Activated CD4-positive, CD25-positive, alpha-beta regulatory T cell treated with anti-CD3 and anti-CD28 coated beads, Interleukin-2, amount 50 U/mL, for 72 hours (primary cell): ENCODE data around the gene MARK1.
"Not testable (repeated sequence)": the region's sequence is repeated elsewhere in the genome, so short reads cannot be mapped to it uniquely, and the experiment has no call there.

Experiments used
- DNase-seq: peaks from one replicate; pipeline ENCODE4 v3.0.0; 2021

The MARK1 gene

DNA sequence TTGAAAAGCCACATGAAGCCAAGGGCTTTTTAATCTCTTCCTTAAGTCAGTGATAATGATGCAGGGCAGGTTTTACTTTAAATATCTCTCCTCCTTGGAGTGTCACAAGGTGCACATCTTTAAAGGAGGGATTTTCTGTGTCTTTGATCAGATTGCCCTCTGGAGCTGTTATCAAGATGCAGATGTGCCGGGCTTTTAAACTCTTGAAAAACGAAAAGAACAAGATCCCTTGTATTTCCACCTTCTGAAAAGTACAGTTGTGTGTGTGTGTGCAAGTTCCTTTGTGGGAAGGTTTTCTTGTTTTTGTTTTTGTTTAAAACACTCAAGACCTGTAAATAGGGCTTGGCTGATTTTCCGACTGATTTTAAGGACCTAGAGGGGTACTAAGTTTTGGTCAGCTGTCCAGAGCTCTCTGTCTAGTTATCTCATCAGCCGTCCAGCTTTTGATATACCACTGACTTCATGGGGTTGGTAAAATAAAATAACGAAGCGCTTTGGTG lies 1.6 kb downstream of the MARK1 start:
- no peak for DNase-seq

DNA sequence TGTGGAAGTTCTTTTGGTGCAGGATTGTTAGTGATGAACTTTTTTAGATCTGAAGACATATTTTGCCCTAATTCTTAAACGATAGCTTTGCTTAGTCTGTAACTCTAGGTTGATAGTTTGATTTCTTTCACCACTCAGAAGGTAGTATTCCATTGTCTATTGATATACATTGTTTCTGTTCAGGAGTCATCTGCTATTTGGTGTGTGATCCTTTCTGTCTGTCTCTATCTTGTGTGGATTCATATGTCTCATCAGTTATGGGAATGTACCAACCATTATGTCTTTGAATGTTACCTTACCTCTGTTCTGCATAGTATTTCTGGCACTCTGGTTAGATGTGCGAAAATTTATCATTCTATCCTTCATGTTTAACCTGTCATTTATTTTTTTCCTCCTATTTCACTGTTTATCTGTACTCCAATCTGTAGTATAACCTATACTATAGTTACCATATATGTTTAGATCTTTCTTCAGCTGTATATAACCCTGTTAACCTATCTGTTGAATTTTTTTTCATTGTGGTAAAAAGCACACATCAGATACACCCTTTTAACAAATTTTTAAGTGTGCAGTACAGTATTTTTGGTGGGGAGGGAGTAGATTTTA lies 5.7 kb downstream of the MARK1 start:
- no peak for DNase-seq

DNA sequence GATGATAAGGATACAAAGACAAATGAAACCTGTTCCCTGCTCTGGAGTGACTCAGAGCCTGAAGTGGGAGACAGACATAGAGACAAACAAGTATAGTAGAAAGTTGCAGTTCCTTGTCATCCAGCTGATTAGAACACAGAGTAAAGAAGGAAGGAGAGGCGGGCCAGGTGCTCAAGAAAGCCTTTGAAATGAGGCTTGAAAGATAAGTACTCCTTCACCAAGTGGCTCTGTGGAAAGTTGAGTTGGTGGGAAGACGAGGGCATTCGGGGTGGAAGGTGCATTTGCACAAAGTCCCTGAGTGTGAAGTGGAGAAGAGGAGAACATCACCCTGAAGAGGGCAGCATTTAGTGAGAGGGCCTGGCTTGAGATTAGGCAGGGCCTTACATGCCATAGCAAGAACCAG lies 17.0 kb downstream of the MARK1 start:
- no peak for DNase-seq

DNA sequence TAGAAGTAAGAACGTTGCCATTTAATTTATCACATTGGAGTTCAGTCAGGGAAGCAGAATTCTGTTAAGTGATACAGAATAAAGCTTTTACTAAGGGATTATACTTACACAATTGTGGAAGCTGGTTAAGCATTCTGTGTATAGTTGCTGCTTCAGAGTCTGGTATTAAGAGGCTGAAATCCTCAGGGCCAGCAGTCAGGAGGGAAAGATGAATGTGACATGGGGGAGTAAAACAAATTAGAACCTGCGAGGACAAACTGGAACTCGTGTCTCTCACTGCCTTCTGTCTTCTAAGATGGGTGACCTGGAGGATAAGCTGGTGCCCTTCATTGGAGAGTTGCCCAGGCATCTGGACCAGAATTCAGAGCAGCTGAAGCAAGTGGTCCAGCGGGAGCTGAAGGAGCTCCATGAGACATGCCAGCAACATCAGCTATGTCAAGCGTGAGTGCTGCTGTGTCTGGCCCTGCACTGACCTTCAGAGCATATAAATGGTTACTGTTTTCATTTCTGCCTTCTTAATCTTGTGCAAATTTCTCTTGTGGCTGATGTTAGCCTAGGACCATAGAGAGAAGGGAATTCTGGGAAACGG lies 23.0 kb downstream of the MARK1 start:
- no peak for DNase-seq

DNA sequence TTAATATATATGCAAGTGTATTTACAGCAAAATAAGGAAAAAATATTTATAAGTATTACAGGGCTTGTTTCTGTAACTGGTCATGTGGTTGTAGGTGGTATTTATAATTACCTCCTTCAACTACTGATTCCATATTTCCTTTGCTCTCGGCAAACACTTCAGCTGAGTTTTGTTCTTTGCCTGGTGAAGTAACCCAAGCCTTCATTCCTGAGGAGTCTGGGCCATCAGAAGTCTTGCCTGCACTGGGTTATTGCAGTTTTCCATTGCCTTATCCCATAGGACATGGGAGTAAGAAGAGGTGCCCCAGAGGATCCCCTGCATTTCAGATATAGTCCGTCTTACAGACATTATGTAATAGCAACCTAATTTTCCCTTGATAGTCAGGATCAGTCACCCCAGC lies 23.8 kb downstream of the MARK1 start:
- no peak for DNase-seq

DNA sequence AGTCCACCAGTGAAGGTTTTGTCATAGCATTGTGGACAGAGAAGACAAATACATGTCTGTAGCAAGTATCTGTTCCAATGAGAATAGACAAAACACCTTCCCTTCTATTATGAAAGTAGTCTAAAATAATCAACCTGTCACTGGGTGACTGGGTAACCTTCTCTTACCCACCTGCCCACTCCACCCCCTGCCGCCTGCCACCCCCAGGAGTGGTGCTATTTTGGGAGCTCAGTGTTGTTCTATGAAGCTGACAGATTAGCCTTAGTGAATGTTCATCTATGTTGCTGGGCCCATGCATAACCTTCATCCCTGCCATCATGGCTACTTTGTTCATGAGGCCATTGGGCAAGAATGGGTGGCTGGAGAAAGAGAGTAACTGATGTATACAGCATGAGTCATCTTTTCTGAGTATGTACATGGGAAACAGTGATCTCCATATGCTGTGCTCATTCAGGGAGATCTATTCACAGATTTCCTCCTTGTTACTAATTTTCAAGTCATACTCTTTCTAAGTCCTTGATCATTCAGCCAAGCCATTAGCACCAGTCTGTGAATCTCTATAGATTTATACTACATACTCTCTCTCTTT lies 24.8 kb downstream of the MARK1 start:
- no peak for DNase-seq

DNA sequence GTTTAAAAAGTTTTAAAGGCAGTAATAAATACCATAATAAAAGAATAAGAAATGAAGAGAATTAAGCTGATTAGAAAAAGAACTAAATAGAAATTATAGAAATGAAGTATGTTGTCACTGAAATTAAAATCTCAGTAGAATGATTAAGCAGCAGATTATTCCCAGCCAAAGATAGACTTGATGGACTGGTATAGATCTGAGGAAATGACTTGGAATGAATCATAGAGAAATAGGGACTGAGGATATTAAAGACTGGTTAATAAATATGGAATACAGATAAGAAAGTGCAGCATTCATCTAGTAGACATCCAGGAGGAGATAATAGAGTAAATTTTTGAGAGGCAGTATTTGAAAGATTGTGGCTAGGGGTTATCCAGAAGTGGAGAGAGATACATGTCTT lies 28.7 kb downstream of the MARK1 start:
- DNase-seq = no peak

DNA sequence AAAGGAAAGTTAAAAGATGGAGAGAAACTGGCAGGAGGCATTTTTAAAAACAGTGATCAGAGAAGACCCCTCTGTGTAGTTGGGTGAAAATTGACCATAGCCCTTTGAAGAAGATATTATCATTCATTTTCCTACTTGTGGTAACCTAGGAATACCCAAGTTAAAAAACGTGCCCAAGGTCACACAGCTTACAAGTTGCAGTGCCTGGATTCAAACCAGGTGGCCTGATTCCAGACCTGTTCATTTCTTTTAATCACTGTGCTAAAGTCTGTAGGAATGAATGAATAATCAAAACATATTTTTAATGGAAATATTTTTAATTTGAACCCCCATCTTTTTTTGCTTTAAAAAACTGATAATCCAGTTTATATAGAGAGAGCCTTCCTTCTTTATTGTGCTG lies 35.6 kb downstream of the MARK1 start:
- no peak for DNase-seq

DNA sequence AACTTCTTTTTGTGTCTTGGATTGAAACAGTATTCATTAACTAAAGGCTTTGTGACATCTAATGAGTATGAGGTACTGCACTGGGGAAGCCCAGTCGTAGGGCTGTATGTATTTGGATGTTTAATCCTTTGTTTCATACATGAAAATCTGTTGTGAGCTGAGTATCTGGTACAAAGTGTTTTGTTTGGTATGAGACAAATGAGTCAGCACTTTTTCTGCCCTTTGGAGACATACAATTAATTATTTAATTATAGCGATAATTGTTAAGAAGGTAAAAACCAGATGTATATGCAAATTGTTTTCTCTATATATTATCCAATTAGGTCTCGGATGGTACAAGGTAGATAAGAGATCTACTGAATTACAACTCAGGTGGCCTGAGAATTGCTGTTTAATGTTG lies 36.3 kb downstream of the MARK1 start:
- no peak for DNase-seq

DNA sequence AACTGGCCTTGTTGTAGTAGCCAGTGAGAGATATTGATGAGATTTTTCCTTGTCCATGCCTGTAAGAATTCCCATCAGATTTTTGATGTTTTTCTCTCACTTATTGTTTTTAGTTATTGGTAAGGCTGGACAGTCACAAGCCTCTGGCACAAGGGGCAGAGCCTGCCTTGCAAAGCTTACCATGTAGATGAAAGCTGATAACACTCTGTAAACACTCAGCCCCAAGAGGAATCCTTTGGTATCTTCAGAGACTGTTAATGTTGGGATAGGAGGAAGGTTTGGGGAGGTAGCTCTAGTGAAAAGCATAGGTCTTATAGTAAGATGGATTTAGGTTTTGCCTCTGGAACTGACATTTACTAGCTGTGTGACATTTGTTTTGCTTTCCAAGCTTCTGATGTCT lies 37.7 kb downstream of the MARK1 start:
- DNase-seq = no peak

DNA sequence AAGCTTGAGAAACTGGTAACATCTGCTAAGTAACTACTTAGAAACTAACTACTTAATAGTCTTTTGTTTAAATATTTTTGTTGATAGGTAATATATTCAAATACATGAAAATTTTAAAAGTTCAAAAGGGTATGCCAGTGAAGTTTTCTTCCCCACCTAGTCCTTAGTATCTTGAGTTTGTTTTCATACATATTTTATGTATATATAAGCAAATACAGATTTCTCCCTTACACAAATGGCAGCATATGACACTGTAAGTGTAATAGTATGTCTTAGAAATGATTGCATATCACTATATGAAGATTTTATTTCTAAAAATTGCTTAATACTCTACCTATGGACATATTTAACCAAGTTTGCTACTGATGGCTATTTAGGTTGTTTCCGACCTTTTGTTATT lies 38.9 kb downstream of the MARK1 start:
- no peak for DNase-seq

DNA sequence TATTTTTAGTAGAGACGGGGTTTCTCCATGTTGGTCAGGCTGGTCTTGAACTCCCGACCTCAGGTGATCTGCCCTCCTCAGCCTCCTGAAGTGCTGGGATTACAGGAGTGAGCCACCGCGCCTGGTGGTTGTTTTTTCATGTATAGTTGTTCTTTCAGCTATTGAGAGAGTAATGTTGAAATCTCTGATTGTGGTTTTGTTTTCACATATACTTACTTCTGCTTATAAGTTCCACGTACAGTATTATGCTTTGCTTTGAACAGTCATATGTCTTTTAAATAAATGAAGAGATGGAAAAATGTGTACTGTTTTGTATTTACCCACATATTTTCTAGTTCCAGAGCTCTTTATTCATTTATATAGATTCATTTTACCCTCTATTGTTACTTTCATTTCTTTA lies 44.5 kb downstream of the MARK1 start:
- DNase-seq = no peak

DNA sequence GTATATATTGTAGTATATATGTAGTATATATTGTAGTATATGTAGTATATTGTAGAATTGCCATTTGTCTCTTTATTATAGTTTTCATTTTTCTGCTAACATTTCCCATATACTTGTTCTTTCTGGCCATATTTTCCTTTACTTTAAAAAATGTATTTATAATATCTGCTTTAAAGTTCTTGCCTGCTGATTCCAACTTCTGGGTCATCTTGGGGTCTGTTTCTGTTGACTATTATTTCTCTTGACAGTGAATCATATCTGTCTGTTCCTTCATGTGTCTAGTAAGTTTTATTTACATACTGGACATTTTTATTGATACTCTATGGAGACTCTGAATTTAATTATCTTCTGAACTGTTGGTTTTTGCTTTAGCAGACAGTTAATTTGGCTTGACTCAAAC lies 45.9 kb downstream of the MARK1 start:
- no peak for DNase-seq

DNA sequence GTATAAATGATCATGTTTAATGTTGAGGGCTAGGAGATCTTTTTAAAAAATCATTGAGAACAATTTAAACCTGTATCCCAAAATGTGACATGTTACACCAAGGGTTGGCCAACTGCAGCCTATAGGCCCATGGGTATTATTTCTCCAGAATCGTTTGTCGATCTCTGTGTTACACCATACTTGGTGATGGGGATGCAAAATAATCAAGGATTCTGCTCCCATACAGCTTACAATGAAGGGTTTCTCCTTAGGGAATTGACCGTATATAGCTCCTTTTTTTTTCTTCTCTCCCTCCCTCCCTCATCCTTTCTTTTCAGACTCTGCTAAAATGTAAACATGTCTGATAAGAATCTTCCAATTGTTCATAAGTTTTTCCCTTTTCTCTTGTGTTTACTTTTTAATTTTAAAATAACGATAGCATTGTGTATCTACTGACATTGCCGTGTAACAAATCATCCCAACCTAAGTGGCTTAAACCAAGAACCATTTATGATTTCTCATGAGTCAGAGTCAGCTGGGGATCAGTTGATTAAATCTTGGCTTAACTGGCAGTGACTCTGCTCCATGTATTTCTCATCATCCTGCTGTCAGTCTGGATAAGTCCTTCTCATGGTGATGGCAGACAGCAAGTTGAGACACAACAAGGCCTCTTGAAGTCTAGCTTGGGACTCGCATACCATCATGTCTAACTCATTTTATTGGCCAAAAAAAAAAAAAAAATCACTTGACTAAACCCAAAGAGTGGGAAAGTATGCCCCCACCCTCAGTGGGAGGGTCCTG lies 48.0 kb downstream of the MARK1 start:
- DNase-seq = no peak

DNA sequence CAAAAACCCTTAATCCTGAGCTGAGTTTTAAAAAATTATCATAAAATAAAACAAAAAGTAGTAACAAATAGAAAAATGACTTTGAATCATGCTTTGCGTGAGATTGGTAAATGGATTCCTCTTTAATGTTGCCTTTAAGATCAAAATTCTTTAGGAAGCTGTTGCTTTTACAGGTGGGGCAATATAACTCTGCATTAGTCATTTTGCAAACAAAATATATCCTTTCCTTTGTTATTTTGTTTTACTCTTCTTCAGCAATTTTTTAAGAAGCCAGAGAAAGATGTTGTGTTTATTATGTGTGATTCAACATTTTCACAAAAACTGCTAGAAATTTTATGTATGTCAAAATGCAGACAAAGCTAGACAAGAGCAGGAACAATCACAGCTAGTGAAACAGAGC lies 50.0 kb downstream of the MARK1 start:
- no peak for DNase-seq

DNA sequence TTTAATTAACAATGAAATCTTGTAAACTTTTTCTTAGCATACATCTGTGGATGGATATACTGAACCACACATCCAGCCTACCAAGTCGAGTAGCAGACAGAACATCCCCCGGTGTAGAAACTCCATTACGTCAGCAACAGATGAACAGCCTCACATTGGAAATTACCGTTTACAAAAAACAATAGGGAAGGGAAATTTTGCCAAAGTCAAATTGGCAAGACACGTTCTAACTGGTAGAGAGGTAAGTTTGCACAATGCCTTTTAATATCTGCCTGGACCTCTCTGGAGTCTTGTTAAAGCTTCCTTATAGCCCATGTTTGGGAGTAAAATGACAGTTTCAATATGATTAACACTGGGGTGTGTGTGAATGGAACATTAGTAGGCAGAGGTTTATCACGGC lies 51.4 kb downstream of the MARK1 start:
- no peak for DNase-seq

DNA sequence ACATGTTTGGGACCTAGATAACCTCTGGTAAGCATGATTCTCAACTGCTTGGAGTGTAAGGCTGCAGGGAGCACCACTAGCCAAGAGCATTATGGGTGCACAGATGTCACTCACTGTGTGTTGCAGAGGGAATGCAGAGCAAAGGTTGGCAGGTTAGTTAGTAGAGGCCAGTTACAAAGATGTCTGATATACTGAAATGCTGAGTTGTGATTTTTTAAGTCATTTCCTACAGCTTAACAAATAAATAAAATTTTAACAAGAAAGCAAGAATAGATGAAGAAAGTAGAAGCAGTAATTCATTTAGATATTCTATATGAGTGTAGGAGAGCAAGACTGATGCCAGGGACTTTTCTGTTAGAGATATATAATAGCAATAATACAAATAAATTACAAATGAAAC lies 64.8 kb downstream of the MARK1 start:
- no peak for DNase-seq

DNA sequence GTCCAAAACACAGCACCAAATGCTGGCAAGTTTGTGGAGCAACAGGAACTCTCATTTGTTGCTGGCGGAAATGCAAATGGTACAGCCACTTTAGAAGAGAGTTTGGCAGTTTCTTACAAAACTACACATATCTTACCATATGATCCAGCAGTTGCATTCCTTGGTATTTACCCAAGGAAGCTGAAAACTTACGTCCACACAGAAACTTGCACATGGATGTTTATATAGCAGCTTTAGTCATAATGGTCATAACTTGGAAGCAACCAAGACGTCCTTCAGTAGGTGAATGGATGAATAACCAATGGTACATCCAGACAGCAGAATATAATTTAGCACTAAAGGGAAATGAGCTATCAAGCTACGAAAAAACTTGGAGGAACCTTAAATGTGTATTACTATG lies 66.4 kb downstream of the MARK1 start:
- DNase-seq = no peak

DNA sequence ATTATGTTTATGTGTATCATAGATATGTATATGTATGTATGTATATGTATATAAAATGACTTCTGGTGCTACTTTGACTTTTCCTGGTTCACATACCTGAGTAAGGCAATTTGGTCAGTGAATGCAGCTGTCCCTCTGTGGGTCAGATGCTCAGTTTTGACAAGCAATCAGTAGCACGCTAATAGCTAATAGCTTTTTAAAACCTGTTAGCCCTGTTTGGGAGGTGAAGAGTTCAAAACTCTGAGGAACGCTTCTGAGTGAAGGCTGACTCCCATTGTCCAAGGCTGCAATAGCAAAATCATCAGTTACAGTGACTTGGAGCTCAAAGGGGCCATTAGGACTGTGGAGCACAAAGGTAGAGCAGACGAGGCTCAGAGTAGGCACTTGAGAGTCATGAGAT lies 67.2 kb downstream of the MARK1 start:
- DNase-seq = no peak

DNA sequence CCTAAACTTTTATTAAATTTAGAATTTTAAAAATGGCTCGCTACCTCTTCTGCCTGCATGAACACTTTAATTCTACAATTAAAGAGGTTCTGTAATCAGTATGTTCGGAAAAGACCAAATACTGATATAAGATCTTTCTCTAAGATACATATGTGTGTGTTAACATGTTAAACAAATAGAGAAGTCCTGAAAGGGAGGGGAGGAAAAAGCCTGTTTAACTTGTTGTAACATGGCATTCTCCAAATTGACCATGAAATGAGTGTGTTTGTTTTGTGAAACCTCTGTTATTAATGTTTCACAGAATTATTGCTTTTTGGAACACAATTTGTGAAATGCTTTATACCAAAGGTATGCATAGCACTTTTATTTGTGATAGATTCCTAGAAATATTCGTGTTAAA lies 77.0 kb downstream of the MARK1 start:
- no peak for DNase-seq

DNA sequence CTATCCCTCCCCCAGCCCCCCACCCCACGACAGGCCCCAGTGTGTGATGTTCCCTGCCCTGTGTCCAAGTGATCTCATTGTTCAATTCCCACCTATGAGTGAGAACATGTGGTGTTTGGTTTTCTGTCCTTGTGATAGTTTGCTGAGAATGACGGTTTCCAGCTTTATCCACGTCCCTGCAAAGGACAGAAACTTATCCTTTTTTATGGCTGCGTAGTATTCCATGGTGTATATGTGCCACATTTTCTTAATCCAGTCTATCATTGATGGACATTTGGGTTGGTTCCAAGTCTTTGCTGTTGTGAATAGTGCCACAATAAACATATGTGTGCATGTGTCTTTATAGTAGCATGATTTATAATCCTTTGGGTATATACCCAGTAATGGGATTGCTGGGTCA lies 77.7 kb downstream of the MARK1 start:
- not testable (repeated sequence) for DNase-seq

DNA sequence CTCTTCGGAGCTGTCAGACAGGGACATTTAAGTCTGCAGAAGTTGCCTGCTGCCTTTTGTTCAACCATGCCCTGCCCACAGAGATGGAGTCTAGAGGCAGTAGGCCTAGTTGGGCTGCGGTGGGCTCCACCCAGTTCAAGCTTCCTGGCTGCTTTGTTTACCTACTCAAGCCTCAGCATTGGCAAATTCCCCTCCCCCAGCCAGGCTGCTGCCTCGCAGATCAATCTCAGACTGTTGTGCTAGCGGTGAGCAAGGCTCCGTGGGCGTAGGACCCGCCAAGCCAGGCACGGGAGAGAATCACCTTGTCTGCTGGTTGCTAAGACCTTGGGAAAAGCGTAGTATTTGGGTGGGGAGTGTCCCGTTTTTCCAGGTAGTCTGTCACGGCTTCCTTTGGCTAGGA lies 83.2 kb downstream of the MARK1 start:
- not testable (repeated sequence) for DNase-seq

DNA sequence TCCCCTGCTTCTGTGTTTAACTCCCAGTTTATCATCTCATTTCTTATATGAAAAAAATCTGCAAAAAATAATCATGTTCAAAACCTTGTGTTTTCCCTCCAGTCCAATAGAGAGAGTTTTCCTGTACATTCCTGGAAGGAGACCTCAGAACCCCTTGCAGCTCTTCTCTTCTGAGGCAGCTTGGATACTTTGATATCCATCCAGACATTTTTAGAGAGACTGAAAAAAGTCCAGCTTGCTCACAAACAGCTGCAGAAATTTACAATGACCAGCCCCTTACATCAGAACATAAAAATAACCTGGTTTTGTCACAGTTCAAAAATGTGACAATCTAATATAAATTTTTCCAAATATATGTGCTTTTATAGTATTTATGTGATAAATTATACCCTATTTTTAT lies 88.9 kb downstream of the MARK1 start:
- DNase-seq = no peak

DNA sequence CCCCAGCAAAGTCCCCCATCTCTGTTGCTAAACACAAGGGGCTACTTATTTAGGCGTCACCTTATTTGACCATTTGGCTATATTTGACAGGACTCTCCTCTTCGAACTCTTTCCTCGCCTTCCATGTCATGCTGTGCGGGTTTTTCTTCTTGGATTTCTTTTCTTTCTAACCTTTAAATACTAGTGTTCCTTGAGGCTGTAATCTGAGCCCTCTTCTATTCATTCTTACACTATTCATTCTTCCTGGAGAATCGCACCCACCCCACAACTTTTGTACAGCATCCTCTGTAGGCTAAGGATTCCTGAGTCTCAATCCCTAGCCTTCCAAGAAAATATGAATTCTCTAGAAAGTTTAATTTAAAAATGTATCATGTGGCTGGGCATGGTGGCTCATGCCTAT lies 100.5 kb downstream of the MARK1 start:
- DNase-seq = no peak
